Measurements from ENCODE around the gene CD200R1L. TPM values are rescaled to one million over a fixed set of nuclear protein-coding genes. Genes with fewer than 3 reads are reported as not detected.

The CD200R1L gene
- total and polyA plus RNA-seq, 9 of the 15 experiments (the other 6 are each of a cell fraction or from before 2014, with no cell fraction given): not detected

- ChIA-PET CTCF (ENCODE audit: low intra/inter-chr PET ratio) (no interaction called here), POLR2A (no interaction called here)
- H3K4me3 ChIP-seq: no peak overlapping the region
- no peaks in the 10 kb centered on the region for H3K4me1 ChIP-seq (replicated peaks in 1 of 2; ENCODE audit: control insufficient read depth in 2 of 2, insufficient read depth in 2 of 2, low read length in 2 of 2)
- no peak overlapping the region for H3K27ac ChIP-seq (ENCODE audit: extremely low read depth, low read depth, low read length)
- no peaks in the 10 kb centered on the region for H4K20me1 ChIP-seq (replicated peaks; ENCODE audit: control insufficient read depth, insufficient read depth, low read length)
- H3K36me3 ChIP-seq (ENCODE audit: control insufficient read depth, insufficient read depth, low read length): no peaks in the 10 kb centered on the region
- H3K9me1 ChIP-seq (ENCODE audit: control insufficient read depth, insufficient read depth, low read length): no peaks in the 10 kb centered on the region
- no TSS peak for BruUV-seq (replicated peaks)
- no peaks in the 10 kb centered on the region for H3K9me3 ChIP-seq (replicated peaks; ENCODE audit: control insufficient read depth, insufficient read depth, low read depth, low read length)
- no peak overlapping the region for H3K9ac ChIP-seq (ENCODE audit: insufficient read depth in 1 of 2, low read depth in 2 of 2, low read length in 2 of 2)
- H3K27me3 ChIP-seq (ENCODE audit: control insufficient read depth in 2 of 2, insufficient read depth in 2 of 2, low read length in 2 of 2): no peaks in the 10 kb centered on the region
- no peaks in the 10 kb centered on the region for H3K79me2 ChIP-seq (ENCODE audit: control insufficient read depth, insufficient read depth, low read length)
- ATAC-seq (no peak), FAIRE-seq (no peak), DNase-seq (ENCODE audit: extremely low read depth in 1 of 4, low spot score in 3 of 4) (no peak)
- intact Hi-C loops (cut with micrococcal nuclease) (no loop called here), in situ Hi-C loops (cut with MboI) (no loop called here)
- no peak overlapping the region for H3K4me2 ChIP-seq (ENCODE audit: insufficient read depth, low read length)
- no peak overlapping the region for H2AFZ ChIP-seq (ENCODE audit: low read depth, low read length)
- 59% methylated on average over 5 of the region's 5 CpGs for WGBS (ENCODE audit: insufficient coverage, low coverage, missing lambda C conversion rate)
- TF ChIP-seq ZNF551 (CRISPR knock-in tag; IDR thresholded peaks at IDR 0.05) (no peak), MAFF (IDR thresholded peaks at IDR 0.05; ENCODE audit: low read length) (no peak), KLF1 (tag; IDR thresholded peaks at IDR 0.05) (no peak), NFYB (IDR thresholded peaks at IDR 0.05; ENCODE audit: extremely low read depth, insufficient read length) (no peak), POLR2G (IDR thresholded peaks at IDR 0.05; ENCODE audit: low read depth, low read length) (no peak), FOXA3 (CRISPR knock-in tag; conservative IDR thresholded peaks at IDR 0.05 in 1 of 2, IDR thresholded peaks at IDR 0.05 in 1 of 2) (no peak), MBD1 (CRISPR knock-in tag; IDR thresholded peaks at IDR 0.05) (no peak), CBX5 (IDR thresholded peaks at IDR 0.05; ENCODE audit: borderline replicate concordance, low read depth) (no peak), ZNF436 (CRISPR knock-in tag; IDR thresholded peaks at IDR 0.05) (no peak), ZNF79 (CRISPR knock-in tag; IDR thresholded peaks at IDR 0.05; ENCODE audit: low read depth) (no peak), PRMT5 (CRISPR knock-in tag; IDR thresholded peaks at IDR 0.05) (no peak), THAP7 (CRISPR knock-in tag; IDR thresholded peaks at IDR 0.05) (no peak), ZNF584 (CRISPR knock-in tag; IDR thresholded peaks at IDR 0.05; ENCODE audit: low read depth) (no peak), TRIM25 (IDR thresholded peaks at IDR 0.05; ENCODE audit: borderline replicate concordance) (no peak), MYC (IDR thresholded peaks at IDR 0.05; ENCODE audit: low read depth, low read length) (no peak), MYC (CRISPR knock-in tag; IDR thresholded peaks at IDR 0.05; ENCODE audit: borderline replicate concordance, low read depth) (no peak), HSF4 (CRISPR knock-in tag; IDR thresholded peaks at IDR 0.05; ENCODE audit: borderline replicate concordance) (no peak), FIP1L1 (IDR thresholded peaks at IDR 0.05; ENCODE audit: low read depth, low read length, poor library complexity, severe bottlenecking) (no peak), DMBX1 (CRISPR knock-in tag; IDR thresholded peaks at IDR 0.05; ENCODE audit: borderline replicate concordance) (no peak)
Observed at GRCh38 chr3:112805126-112805525, 41.5 kb downstream of the CD200R1L start.
